Stimulated activated CD4-positive, alpha-beta T cell treated with anti-CD3 and anti-CD28 coated beads, Interleukin-1b, Interleukin-23, amount 100 ng/mL, for 48 hours (primary cell): ENCODE results near the gene BSN.

ENCODE experiments used
- DNase-seq: peaks from one replicate; pipeline ENCODE4 v3.0.0-alpha.2; 2020

The BSN gene

DNA sequence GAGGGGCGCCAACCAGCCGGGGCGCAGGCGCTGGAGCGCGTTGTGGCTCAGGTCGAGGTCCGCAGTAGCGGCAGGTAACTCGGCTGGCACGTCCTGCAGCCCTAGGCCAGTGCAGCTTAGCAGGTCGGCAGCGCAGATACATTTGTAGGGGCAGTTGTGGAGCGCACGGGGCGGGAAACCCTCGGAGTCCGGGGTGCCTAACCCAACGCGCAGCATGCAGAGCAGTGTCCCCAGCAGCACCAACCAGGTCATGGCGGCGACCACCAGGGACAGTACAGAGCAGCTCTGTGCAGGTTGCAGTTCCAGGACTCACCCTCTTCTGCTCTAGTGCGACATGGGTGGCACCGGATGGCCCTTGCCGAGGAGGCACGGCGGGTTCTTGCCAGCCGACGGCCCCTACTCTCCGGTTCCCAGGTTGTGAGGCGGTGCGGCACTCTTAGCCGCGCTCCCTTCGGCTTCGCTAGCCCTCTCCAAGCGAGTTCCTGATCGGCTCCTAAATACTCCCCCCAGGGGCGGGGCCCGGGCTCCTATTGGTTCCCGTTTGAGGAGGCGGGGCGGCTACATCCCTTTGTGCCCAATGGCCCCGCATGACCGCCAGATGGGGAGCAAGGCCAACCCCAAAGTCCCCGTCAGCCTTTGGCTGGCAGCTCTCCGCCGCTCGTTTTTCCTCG is 165.1 kb downstream of the BSN start, which contains the start of gene AMIGO3:
Gene AMIGO3 (minus strand): TSS at position 471 of the 671 bp plus-strand sequence. CDS start 219 bp downstream, at position 252.
- peak; percentile 90 for DNase-seq
